Embryonic facial prominence (tissue), 1 donor: Measurements from ENCODE around the gene PHACTR1.
"Not testable (repeated sequence)": the region's sequence is repeated elsewhere in the genome, so short reads cannot be mapped to it uniquely, and the experiment has no call there.

Source experiments
- DNase-seq: peaks from one replicate; pipeline ENCODE4 v3.0.0-alpha.2; 2016; ENCODE audit errors: extremely low spot score

PHACTR1 gene

GRCh38 chr6:12716298-12716916 lies at the start of gene PHACTR1:
Gene PHACTR1 (plus strand): TSS chr6:12716767.
- DNase-seq = no peak

DNA sequence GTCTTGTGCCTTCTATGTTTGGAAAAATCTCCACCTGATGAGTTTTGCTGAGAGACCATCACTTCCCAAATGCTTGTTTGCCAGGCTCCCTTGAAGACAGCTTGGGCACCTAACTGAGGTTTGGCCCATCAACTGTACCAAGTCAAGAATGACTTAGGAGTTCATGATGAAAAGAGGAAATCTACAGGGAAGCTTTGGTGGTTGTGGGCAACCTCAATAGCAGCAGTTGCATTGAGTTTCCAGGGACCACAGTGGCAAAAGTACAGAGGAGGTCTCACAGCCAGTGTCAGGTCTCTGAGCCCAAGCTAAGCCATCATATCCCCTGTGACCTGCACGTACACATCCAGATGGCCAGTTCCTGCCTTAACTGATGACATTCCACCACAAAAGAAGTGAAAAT lies 49.7 kb upstream of the PHACTR1 start:
- no peak for DNase-seq

GRCh38 chr6:12675931-12676330 lies 40.6 kb upstream of the PHACTR1 start:
- no peak for DNase-seq

DNA sequence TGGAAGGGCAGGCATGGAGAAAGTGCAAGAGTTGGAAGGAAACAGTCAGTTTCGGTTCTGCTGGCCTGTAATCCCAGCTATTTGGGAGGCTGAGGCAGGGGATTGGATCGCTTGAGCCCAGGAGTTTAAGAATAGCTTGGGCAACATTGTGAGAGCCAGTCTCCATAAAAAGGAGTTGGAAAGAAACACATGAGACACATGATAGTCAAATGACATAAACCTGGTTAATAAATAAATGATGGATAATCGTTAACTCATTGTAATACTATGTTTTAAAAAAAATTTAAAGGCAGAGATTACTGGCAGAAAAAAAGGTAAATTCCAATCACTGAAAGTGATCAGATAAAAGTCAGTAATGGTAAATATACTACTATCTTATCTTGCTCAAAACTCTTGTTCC lies 37.2 kb upstream of the PHACTR1 start:
- no peak for DNase-seq

DNA sequence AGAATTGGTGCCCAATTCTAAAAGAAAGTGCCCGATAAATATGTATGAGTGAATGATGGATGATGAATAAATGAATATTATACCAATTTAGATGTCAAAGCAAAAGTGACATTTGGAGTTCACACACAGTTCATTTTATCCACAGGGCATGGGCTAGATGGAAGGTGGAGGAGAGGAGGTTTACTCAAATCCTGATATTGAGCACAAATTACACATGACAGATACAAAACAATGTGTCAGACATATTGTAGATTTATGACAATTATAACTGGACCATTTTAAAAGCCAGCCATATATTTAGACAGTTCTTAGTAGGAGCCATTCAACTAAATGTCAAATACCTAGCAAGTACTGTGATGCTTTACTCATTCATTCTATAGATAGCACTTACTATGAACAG lies 23.4 kb upstream of the PHACTR1 start:
- no peak for DNase-seq

GRCh38 chr6:12698298-12698697 lies 18.3 kb upstream of the PHACTR1 start:
- no peak for DNase-seq

GRCh38 chr6:12704946-12705345 lies 11.6 kb upstream of the PHACTR1 start:
- DNase-seq = no peak

DNA sequence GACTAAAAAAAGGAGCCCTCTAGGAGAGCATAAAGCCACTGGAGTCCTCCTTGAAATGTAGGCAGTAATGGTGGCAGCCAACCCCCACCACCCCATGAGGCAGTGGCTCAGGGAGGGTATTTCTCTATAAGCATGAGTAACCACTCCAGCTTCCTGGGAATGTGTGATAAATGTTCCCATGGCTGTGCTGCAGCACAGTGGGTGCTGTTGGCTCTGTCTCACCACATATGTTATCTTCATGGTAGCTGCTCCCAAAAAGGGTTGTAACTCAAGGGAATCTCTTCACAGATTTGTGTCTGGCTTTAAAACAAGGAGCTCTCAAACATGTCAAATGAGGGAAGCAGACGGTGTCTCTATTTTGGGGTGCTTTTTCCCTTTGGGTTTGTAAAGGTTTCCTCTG lies 7.5 kb upstream of the PHACTR1 start:
- no peak for DNase-seq

- no peak for DNase-seq
Measured at GRCh38 chr6:12709556-12710232, 6.9 kb upstream of the PHACTR1 start.

GRCh38 chr6:12710921-12711320 lies 5.6 kb upstream of the PHACTR1 start:
- DNase-seq = no peak

- no peak for DNase-seq
Measured at GRCh38 chr6:12714022-12714421, 2.5 kb upstream of the PHACTR1 start.

DNA sequence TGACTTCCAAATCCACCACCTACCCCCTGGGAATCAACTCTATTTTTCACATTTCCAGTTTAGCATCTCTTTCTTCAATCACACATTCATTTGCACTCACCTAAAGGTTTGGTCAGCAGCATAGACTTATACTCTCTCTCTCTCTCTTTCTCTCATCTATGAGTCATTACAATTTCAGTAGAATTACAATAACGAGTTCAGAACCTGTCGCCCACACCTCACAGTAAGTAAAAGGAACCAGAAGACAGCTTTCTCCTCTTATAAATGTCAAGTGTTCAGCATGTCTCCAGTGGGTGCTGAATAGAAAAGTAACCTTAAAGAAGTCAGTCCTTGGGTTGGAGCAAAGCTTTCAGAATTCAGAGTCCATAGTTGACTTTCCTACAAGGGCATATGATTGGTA lies 1.1 kb upstream of the PHACTR1 start:
- no peak for DNase-seq

GRCh38 chr6:12717356-12717755 lies 789 bp downstream of the PHACTR1 start:
- DNase-seq = no peak

- DNase-seq = no peak
Measured at GRCh38 chr6:12718015-12718414, 1.4 kb downstream of the PHACTR1 start.

DNA sequence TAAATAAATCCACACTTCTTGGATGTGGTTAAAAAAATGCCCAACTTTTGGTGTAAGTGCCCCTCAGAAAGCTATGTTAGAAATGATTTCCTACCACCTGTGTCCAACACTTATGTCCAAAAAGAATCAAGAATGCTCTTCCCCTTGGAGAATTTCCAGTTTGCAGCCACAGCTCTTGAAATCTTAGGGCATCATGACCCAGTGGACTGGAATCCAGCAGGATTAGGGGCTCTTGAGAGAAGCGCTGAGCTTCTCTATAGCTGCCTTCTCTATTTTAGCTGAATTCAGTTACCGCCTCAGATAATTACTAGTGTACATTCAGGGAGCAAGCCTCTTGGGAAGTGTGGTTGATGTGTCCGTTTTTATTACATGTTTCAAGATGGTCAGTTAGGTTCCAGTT lies 2.5 kb downstream of the PHACTR1 start:
- DNase-seq = no peak

GRCh38 chr6:12720310-12720709 lies 3.7 kb downstream of the PHACTR1 start:
- DNase-seq = no peak

DNA sequence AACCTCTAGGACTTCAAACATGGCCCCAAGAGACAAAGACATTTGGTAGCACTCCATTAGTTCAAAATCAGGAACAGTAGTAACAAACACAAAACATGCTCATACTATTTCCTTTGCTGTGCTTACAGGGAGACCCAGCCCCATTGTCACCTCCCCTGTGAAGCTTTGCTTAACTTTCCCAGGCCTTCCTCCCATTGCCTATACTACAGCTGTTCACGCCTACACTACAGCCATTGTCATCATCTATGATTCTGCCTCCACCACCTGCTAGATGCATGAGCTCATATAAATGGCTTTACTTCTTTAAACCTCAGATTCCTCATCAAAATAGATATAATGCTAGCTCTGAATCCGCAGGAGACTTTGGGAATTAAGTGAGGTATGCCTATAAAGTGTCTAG lies 8.7 kb downstream of the PHACTR1 start:
- no peak for DNase-seq

DNA sequence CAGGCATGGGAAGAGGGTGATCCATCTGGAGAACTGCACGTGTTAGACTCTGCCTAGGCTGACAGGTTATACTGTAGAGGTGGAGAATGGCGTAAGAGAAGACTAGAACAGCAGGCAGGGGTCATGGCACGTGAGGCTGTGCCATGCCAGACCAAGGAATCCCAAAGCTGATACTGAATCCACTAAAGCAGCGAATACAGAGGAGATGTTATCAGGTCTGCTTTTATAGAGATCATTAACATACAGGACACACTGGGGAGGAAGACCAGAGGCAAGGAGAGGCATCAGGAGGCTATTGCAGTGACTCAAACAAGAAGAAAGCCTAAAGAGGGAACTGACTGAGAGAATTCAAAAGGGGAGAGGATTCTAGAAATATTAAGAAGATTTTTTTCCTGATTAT lies 12.9 kb downstream of the PHACTR1 start:
- DNase-seq = no peak

DNA sequence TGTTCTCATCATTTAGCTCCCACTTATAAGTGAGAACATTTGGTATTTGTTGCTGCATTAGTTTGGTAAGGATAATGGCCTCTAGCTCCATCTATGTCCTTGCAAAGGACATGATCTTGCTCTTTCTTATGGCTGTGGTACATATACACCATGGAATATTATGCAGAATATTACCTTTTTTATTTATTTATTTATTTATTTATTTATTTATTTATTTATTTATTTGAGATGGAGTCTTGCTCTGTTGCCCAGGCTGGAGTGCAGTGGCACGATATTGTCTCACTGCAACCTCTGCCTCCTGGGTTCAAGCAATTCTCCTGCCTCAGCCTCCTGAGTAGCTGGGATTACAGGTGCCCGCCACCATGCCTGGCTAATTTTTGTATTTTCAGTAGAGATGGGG lies 14.2 kb downstream of the PHACTR1 start:
- DNase-seq = not testable (repeated sequence)

GRCh38 chr6:12733876-12734275 lies 17.3 kb downstream of the PHACTR1 start:
- DNase-seq = no peak

- DNase-seq = no peak
Measured at GRCh38 chr6:12735786-12736185, 19.2 kb downstream of the PHACTR1 start.

GRCh38 chr6:12748411-12748810 lies 31.8 kb downstream of the PHACTR1 start:
- no peak for DNase-seq

DNA sequence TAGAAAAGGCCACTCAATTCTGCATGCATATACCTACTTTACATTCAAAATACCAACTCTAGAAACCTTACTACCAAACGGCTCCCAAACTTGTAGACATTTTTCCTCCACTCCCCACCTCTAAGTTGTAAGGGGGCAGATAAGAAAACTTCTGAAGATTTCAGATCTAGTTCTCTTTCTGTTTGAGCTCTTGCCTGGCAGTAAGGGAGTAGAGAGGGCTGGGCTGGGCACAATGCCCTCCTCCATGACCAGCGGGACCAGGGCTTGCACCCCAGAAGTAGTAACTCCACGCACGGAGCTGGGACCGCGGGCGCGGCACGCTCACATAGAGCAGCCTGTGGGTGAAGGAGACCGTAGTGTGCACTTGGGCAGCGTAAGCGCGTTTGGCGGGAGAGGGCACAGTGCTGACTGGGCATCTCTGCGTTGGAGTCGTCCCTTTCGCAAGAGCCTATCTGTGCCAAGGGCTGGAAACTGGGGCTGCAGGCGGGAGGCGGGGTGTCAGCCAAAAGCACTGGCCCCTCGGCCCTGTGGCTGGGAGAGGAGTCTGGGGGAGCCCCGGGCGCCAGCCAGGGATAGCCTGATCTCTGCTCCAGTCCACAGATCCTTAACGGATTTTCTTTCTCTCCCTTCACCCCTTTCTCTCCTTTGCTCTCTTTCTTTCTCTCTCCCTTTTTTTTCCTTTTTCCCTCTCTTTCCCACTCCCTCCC lies 32.4 kb downstream of the PHACTR1 start:
- DNase-seq = no peak
